KMS-11 (cell line): ENCODE results near the gene KLK13.

ENCODE experiments used
- H2AFZ ChIP-seq: fragments of 200-600 bp; sonication (generic); 2 replicates; pipeline ENCODE4 v1.6.1; 2016; ENCODE audit warnings: antibody characterized with exemption, mixed run types, low read depth
- H3K27ac ChIP-seq: fragments of 200-600 bp; sonication (generic); 2 replicates; pipeline ENCODE4 v1.6.1; 2016; ENCODE audit warnings: mild to moderate bottlenecking, mixed run types
- H3K27me3 ChIP-seq: fragments of 200-600 bp; sonication (generic); 2 replicates; pipeline ENCODE4 v1.6.1; 2017; ENCODE audit warnings: mild to moderate bottlenecking, low read depth, mixed run types, moderate library complexity; ENCODE audit not compliant: insufficient read depth
- H3K36me3 ChIP-seq: fragments of 200-600 bp; sonication (generic); 2 replicates; pipeline ENCODE4 v1.6.1; 2017; ENCODE audit warnings: mild to moderate bottlenecking, mixed run types; ENCODE audit not compliant: insufficient read depth
- H3K4me1 ChIP-seq: fragments of 200-600 bp; sonication (generic); 2 replicates; pipeline ENCODE4 v1.6.1; 2016; ENCODE audit warnings: mild to moderate bottlenecking, low read depth, mixed run types; ENCODE audit not compliant: poor library complexity, severe bottlenecking
- H3K4me2 ChIP-seq: fragments of 200-600 bp; sonication (generic); 2 replicates; pipeline ENCODE4 v1.7.0; 2016; ENCODE audit warnings: mild to moderate bottlenecking, mixed run types
- H3K4me3 ChIP-seq: fragments of 200-600 bp; sonication (generic); IDR thresholded peaks from 2 replicates; pipeline ENCODE4 v1.6.1; 2017; ENCODE audit warnings: low read depth, low read length, mixed read lengths; ENCODE audit not compliant: insufficient read depth
- H3K79me2 ChIP-seq: fragments of 200-600 bp; sonication (generic); 2 replicates; pipeline ENCODE4 v1.6.1; 2016; ENCODE audit warnings: low read depth, mixed run types; ENCODE audit not compliant: insufficient read depth
- H3K9ac ChIP-seq: fragments of 200-600 bp; sonication (generic); 2 replicates; pipeline ENCODE4 v1.6.1; 2016; ENCODE audit warnings: mild to moderate bottlenecking, mixed run types
- H4K20me1 ChIP-seq: fragments of 200-600 bp; sonication (generic); 2 replicates; pipeline ENCODE4 v1.6.1; 2016; ENCODE audit warnings: mild to moderate bottlenecking, mixed run types; ENCODE audit not compliant: insufficient read depth
- CTCF ChIP-seq: fragments of 200-600 bp; sonication (generic); conservative IDR thresholded peaks from 2 replicates; pipeline ENCODE4 v1.6.1; 2017; ENCODE audit warnings: low read depth, mild to moderate bottlenecking, antibody characterized with exemption, low read length, moderate library complexity, mixed read lengths

Gene KLK13

GRCh38 chr19:51076631-51077213 lies 11.8 kb upstream of the KLK13 start:
- Histone ChIP-seq H3K27ac (no peak overlapping the region), H3K4me1 (no peaks in the 10 kb centered on the region), H3K4me3 (no peak overlapping the region), H3K36me3 (no peaks in the 10 kb centered on the region), H3K9ac (no peak overlapping the region), H3K4me2 (no peak overlapping the region), H3K79me2 (no peaks in the 10 kb centered on the region), H4K20me1 (no peaks in the 10 kb centered on the region), H2AFZ (no peak overlapping the region), H3K27me3 (peaks cover 18% of the 10 kb centered on the region; the same call in 1 of the 2 replicates)
- TF ChIP-seq CTCF, result no peak

DNA sequence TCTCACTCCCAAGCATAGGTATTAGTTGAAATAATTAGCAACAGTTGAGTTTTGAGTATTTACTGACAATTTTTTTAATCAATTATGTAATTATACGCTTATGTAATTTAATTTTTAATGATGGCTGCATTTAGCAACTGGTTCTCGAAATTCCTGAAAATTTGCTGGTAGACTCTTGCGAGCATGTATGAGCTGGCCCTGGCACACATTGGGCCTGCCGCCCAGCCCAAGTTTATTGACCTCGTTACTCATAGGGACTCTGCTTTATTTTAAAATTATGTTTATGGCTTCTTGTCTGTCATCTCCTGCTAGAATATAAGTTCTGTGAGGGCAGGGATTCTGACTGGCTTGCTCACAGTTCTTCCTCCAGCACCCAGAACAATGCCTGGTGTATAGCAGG lies 11.1 kb upstream of the KLK13 start:
- peaks cover 10% of the 10 kb centered on the region; the same call in 1 of the 2 replicates for H3K27me3 ChIP-seq

DNA sequence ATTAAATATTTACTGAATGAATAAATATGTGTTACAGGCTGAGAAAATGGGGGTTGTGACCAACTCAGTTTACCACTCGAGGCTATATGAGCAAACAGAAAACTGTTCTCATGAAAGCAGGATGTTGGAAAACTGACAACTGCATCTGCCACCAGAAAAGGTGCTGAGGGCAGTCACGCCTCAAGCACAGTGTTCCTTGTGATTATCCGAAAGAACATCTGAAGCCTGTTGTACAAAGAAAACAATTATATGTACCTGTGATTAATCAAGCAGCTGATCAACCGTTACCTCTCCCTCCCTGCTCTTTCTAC lies 6.2 kb upstream of the KLK13 start:
- no peak overlapping the region for H2AFZ ChIP-seq
- H4K20me1 ChIP-seq, result no peaks in the 10 kb centered on the region
- no peak for TF ChIP-seq CTCF
- H3K4me2 ChIP-seq, result no peak overlapping the region
- no peak overlapping the region for H3K27ac ChIP-seq
- no peak overlapping the region for H3K4me3 ChIP-seq
- no peaks in the 10 kb centered on the region for H3K79me2 ChIP-seq
- H3K4me1 ChIP-seq, result no peaks in the 10 kb centered on the region
- no peaks in the 10 kb centered on the region for H3K36me3 ChIP-seq
- no peak overlapping the region for H3K9ac ChIP-seq
- no peaks in the 10 kb centered on the region; the same call in 1 of the 2 replicates for H3K27me3 ChIP-seq

More for the DNA sequence above, 11.1 kb upstream of the KLK13 start:
- H3K4me2 ChIP-seq, result no peak overlapping the region
- no peak for TF ChIP-seq CTCF
- H2AFZ ChIP-seq, result no peak overlapping the region
- no peaks in the 10 kb centered on the region for H3K36me3 ChIP-seq
- no peaks in the 10 kb centered on the region for H3K4me1 ChIP-seq
- no peak overlapping the region for H3K4me3 ChIP-seq
- no peaks in the 10 kb centered on the region for H3K79me2 ChIP-seq
- H3K27ac ChIP-seq, result no peak overlapping the region
- H3K9ac ChIP-seq, result no peak overlapping the region
- no peaks in the 10 kb centered on the region for H4K20me1 ChIP-seq

DNA sequence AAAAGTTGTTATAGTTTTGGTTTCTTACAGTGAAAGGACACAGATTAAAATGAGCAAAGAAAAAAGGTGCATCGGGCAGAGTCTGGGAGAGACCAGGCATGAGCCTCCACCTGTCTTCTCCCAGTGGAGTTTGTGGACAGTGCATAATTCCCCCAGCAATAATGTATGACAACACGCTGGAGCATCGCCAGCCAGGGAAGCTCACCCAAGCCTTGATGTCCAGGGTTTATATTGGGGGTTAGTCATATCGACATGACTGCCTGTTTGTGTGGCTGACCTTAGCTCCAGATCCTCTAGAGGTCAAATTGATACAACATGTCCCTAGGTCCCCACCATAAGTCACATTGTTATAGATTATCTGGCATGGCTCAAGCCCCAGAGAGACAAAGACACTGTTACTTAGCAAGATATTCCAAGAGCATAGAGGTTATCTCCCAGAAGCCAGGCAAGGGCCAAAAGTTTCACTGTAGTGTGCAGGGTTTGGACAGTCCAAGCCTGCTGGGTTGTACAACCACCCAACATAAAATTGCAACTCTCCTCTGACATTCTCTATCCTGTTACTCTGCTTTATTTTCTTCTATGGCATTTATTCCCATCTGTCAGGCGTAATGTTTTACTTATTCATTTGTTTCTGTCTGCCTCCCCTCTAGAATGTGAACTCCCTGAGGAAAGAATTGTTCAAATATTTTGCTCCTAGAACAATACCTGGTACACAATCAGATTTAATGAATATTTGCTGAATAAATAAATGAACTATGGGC lies 5.6 kb upstream of the KLK13 start:
- Histone ChIP-seq H2AFZ (no peak overlapping the region), H3K36me3 (no peaks in the 10 kb centered on the region), H3K4me1 (no peaks in the 10 kb centered on the region), H3K27me3 (no peaks in the 10 kb centered on the region; the same call in 1 of the 2 replicates), H4K20me1 (no peaks in the 10 kb centered on the region), H3K27ac (no peak overlapping the region), H3K4me2 (no peak overlapping the region), H3K9ac (no peak overlapping the region), H3K79me2 (no peaks in the 10 kb centered on the region), H3K4me3 (no peak overlapping the region)
- no peak for TF ChIP-seq CTCF
